NCI-H1092 (cell line): ENCODE measurements around the gene CCNI.

Source experiments
- DNase-seq: peaks from one replicate; lab custom pipeline; 2025; lab: John Stamatoyannopoulos, UW

The CCNI gene

GRCh38 chr4:77002321-77003107 lies 73.3 kb downstream of the CCNI start:
- DNase-seq = no peak

GRCh38 chr4:77001907-77002306 lies 73.9 kb downstream of the CCNI start:
- DNase-seq = no peak

GRCh38 chr4:76998251-76998901 lies 77.4 kb downstream of the CCNI start:
- no peak for DNase-seq

GRCh38 chr4:76997532-76997931 lies 78.3 kb downstream of the CCNI start:
- DNase-seq = no peak
